ENCODE measurements around the gene NAA15.
"Not testable (repeated sequence)": the region's sequence is repeated elsewhere in the genome, so short reads cannot be mapped to it uniquely, and the experiment has no call there.

The NAA15 gene

GRCh38 chr4:139301113-139301820 is at the start of gene NAA15:
NAA15 (plus strand) TSS chr4:139301505; CDS start chr4:139301778, 273 bp downstream.
- peak; percentile 94 for DNase-seq (ENCODE audit: extremely low read depth, low read depth)
- TF ChIP-seq CTCF (IDR thresholded peaks at IDR 0.05; ENCODE audit: low read depth, low read length): no peak

GRCh38 chr4:139253046-139253445 is 48.3 kb upstream of the NAA15 start:
- DNase-seq (ENCODE audit: extremely low read depth, low read depth): no peak
- TF ChIP-seq CTCF (IDR thresholded peaks at IDR 0.05; ENCODE audit: low read depth, low read length): no peak

GRCh38 chr4:139253713-139254112 is 47.6 kb upstream of the NAA15 start:
- no peak for DNase-seq (ENCODE audit: extremely low read depth, low read depth)
- no peak for TF ChIP-seq CTCF (IDR thresholded peaks at IDR 0.05; ENCODE audit: low read depth, low read length)

GRCh38 chr4:139255581-139255980 is 45.7 kb upstream of the NAA15 start:
- not testable (repeated sequence) for DNase-seq (ENCODE audit: extremely low read depth, low read depth)

- DNase-seq (ENCODE audit: extremely low read depth, low read depth): no peak
- TF ChIP-seq CTCF (IDR thresholded peaks at IDR 0.05; ENCODE audit: low read depth, low read length): no peak
Measured at GRCh38 chr4:139256349-139256748, 45.0 kb upstream of the NAA15 start.

- no peak for DNase-seq (ENCODE audit: extremely low read depth, low read depth)
Measured at GRCh38 chr4:139265654-139266053, 35.7 kb upstream of the NAA15 start.

GRCh38 chr4:139266208-139266582 is 35.1 kb upstream of the NAA15 start:
- TF ChIP-seq CTCF (IDR thresholded peaks at IDR 0.05; ENCODE audit: low read depth, low read length): no peak
- no peak for DNase-seq (ENCODE audit: extremely low read depth, low read depth)

More at GRCh38 chr4:139265654-139266053, 35.7 kb upstream of the NAA15 start:
- no peak for TF ChIP-seq CTCF (IDR thresholded peaks at IDR 0.05; ENCODE audit: low read depth, low read length)
